Caco-2 (cell line): ENCODE data around the gene ALDH9A1. TPM values are rescaled to one million over a fixed set of nuclear protein-coding genes. Genes with fewer than 3 reads are reported as not detected.
"Not testable (repeated sequence)": the region's sequence is repeated elsewhere in the genome, so short reads cannot be mapped to it uniquely, and the experiment has no call there.

ENCODE experiments used
- Bru-seq: library from RNA; stranded (reverse); fragments of 400-500 nt; gene quantifications from one replicate; lab custom pipeline; 2021; lab: Mats Ljungman, UMichigan
- BruChase-seq, 2 experiments: library from RNA; stranded (reverse); fragments of 400-500 nt; gene quantifications; one replicate each; lab custom pipeline; 2021; lab: Mats Ljungman, UMichigan
- BruUV-seq: library from RNA; stranded (reverse); fragments of 400-500 nt; replicated peaks from 2 replicates; lab custom pipeline; 2021; lab: Mats Ljungman, UMichigan
- CTCF ChIA-PET: fragments of 300-600 bp; sonication (Branson Sonifier 250); formaldehyde crosslinking; loops from one replicate; lab custom pipeline; 2022; ENCODE audit warnings: antibody characterized with exemption; lab: Charles Lee
- POLR2A ChIA-PET: fragments of 300-600 bp; sonication (Branson Sonifier 250); formaldehyde crosslinking; loops from one replicate; lab custom pipeline; 2022; ENCODE audit warnings: antibody characterized with exemption; lab: Charles Lee
- DNase-seq, 2 experiments: peaks; one replicate each; pipeline versions ENCODE4 v3.0.0 to v3.0.0-alpha.2; 2020 to 2022
- H3K27me3 ChIP-seq: replicated peaks from 2 replicates; pipeline ENCODE4 v1.6.0; 2011; ENCODE audit warnings: low read length; ENCODE audit not compliant: control insufficient read depth, insufficient read depth
- H3K36me3 ChIP-seq: 2 replicates; pipeline ENCODE4 v1.5.1; 2011; ENCODE audit warnings: low read length; ENCODE audit not compliant: control insufficient read depth, insufficient read depth
- H3K4me1 ChIP-seq: fragments of 250-450 bp; sonication (Bioruptor Pico); 2 replicates; pipeline ENCODE4 v1.5.1; 2020; ENCODE audit warnings: mild to moderate bottlenecking
- H3K4me3 ChIP-seq: 2 replicates; pipeline ENCODE4 v1.5.1; 2011; ENCODE audit warnings: low read depth, mild to moderate bottlenecking, control low read depth, low read length
- H3K9me3 ChIP-seq: fragments of 250-450 bp; sonication (Bioruptor Pico); 2 replicates; pipeline ENCODE4 v1.5.1; 2020; ENCODE audit warnings: mild to moderate bottlenecking, moderate library complexity
- H3K27ac Mint-ChIP-seq: one replicate; pipeline ENCODE4 v1.8.0; 2022; ENCODE audit warnings: mixed read lengths; ENCODE audit not compliant: unreplicated experiment
- H3K27me3 Mint-ChIP-seq: one replicate; pipeline ENCODE4 v1.8.0; 2022; ENCODE audit warnings: mixed read lengths; ENCODE audit not compliant: insufficient read depth, unreplicated experiment
- H3K36me3 Mint-ChIP-seq: one replicate; pipeline ENCODE4 v1.8.0; 2022; ENCODE audit warnings: mild to moderate bottlenecking, mixed read lengths; ENCODE audit not compliant: insufficient read depth, unreplicated experiment
- H3K4me1 Mint-ChIP-seq: one replicate; pipeline ENCODE4 v1.8.0; 2022; ENCODE audit warnings: low read depth, mixed read lengths; ENCODE audit not compliant: unreplicated experiment
- H3K4me3 Mint-ChIP-seq: one replicate; pipeline ENCODE4 v1.8.0; 2022; ENCODE audit warnings: mild to moderate bottlenecking, moderate library complexity, mixed read lengths; ENCODE audit not compliant: unreplicated experiment
- H3K9me3 Mint-ChIP-seq: one replicate; pipeline ENCODE4 v1.8.0; 2022; ENCODE audit warnings: mixed read lengths; ENCODE audit not compliant: unreplicated experiment
- intact Hi-C: fragments of 100-400 bp; cut with micrococcal nuclease; formaldehyde crosslinking; loops from one replicate; pipeline ENCODE4 v1.10.0; 2022; ENCODE audit not compliant: unreplicated experiment
- long read RNA-seq: library from polyadenylated mRNA; stranded (forward); transcript quantifications from one replicate; pipeline ENCODE4 v2.0.0, GENCODE V29; 2022
- total RNA-seq: library from RNA; stranded (reverse); gene quantifications from 2 replicates; pipeline ENCODE4 v1.2.3, GENCODE V29; 2022
- TF ChIP-seq, protein P1 (sequence below), 2 experiments: fragments of 200-600 bp in 1 of 2; IDR thresholded peaks; 1 replicate in 1 of 2; 2 replicates in 1 of 2; pipeline versions ENCODE4 v1.5.1 to v1.8.0; 2011 to 2022; ENCODE audit warnings: antibody characterized with exemption in 1 of 2, control low read depth in 1 of 2, inconsistent platforms in 1 of 2, low read depth in 1 of 2, low read length in 1 of 2, mild to moderate bottlenecking in 1 of 2, moderate library complexity in 1 of 2; ENCODE audit not compliant: insufficient read depth in 1 of 2, severe bottlenecking in 1 of 2, unreplicated experiment in 1 of 2

The ALDH9A1 gene
- total RNA-seq (28.4 and 33.9 TPM in 2 replicates), Bru-seq, nascent RNA (percentile 70 among the genes with signal in this experiment), BruChase-seq, experiment 1, labeled RNA remaining after a 2-hour chase (percentile 65 among the genes with signal in this experiment), BruChase-seq, experiment 2, labeled RNA remaining after a 6-hour chase (percentile 77 among the genes with signal in this experiment)
- long read RNA-seq, transcript ALDH9A1-201 (11 exons, 2,696 nt) = major isoform, 65 of 70 reads
- long read RNA-seq, partial matches to known transcripts = 2 of 70 reads
- long read RNA-seq, other reads (novel, unspliced or antisense) = 2 of 70 reads

DNA sequence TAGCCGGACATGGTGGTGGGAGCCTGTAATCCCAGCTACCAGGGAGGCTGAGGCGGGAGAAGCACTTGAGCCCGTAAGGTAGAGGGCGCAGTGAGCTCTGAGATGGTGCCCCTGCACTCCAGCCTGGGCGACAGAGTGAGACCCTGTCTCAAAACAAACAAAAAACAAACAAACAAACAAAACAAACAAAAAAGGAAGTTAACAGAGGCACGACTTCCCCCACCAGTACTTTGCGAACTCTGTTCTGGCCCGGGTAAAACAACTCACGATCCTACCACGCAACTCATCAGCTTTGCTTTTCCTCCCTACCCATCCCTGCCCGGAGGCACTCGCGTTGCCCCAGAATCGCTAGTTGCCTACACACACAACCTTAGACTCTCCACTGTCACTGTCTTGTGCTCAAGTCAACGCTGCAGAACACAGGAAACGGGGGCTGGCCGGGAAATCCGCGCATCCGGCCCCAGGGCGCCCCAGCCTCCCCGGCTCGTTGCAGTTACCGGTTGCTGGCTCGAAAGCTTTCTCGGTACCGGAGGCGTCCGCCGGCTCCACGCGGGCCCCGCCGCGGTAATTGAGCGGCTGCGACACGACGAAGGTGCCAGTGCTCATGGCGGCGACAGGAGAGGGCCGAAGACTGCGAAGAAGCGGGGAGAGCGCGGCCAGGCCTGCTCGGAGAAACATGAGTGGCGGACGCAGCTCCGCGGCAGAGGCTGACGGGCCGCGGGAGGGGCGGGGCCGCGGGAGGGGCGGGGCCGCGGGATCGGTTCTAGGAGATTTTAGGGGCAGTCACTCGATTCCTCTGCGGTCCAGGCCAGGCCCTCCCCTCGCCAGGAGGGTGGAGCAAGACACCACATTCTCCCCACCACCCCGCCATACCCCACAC lies at the start of gene ALDH9A1:
Gene ALDH9A1, minus strand, starts transcription at position 682 of the 880 bp plus-strand sequence. Its CDS starts 4 bp downstream, at position 678.
- POLR2A ChIA-PET = interaction anchor here (0.5 to 0.6 kb wide), 4 partner anchors 52 to 1540 kb away, joined by 3 to 10 read pairs (median 4); no protein-coding TSS in a partner anchor
- intact Hi-C loops = loop anchor here (1.0 to 2.0 kb wide), 3 partner anchors 67 to 97 kb away; partner anchors contain the start of genes MGST3 and TMCO1
- BruUV-seq = no TSS peak
- peaks cover 10% of the 10 kb centered on the region; the same call in 1 of the 2 replicates for H3K4me1 ChIP-seq
- H3K9me3 Mint-ChIP-seq = no peaks in the 10 kb centered on the region
- peak within 1 kb of the TSS; percentile 99 for H3K4me3 Mint-ChIP-seq
- peaks cover 10% of the 10 kb centered on the region for H3K4me1 Mint-ChIP-seq
- peak; percentile 89 to 90 for DNase-seq
- CTCF ChIA-PET = interaction anchor here (0.6 to 1.6 kb wide), 9 partner anchors 11 to 227 kb away, joined by 3 to 11 read pairs (median 5); partner anchors contain the start of gene MGST3
- H3K36me3 Mint-ChIP-seq = no peaks in the 10 kb centered on the region
- H3K27me3 ChIP-seq = no peaks in the 10 kb centered on the region
- TF ChIP-seq, protein P1, sequence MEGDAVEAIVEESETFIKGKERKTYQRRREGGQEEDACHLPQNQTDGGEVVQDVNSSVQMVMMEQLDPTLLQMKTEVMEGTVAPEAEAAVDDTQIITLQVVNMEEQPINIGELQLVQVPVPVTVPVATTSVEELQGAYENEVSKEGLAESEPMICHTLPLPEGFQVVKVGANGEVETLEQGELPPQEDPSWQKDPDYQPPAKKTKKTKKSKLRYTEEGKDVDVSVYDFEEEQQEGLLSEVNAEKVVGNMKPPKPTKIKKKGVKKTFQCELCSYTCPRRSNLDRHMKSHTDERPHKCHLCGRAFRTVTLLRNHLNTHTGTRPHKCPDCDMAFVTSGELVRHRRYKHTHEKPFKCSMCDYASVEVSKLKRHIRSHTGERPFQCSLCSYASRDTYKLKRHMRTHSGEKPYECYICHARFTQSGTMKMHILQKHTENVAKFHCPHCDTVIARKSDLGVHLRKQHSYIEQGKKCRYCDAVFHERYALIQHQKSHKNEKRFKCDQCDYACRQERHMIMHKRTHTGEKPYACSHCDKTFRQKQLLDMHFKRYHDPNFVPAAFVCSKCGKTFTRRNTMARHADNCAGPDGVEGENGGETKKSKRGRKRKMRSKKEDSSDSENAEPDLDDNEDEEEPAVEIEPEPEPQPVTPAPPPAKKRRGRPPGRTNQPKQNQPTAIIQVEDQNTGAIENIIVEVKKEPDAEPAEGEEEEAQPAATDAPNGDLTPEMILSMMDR (IDR thresholded peaks at IDR 0.05; ENCODE audit: insufficient read depth in 1 of 2, low read depth in 1 of 2, low read length in 1 of 2, severe bottlenecking in 1 of 2, unreplicated experiment in 1 of 2) = peak; percentile 23 to 37
- peaks cover 3% of the 10 kb centered on the region for H3K27me3 Mint-ChIP-seq
- peak within 1 kb of the TSS; percentile 77 for H3K4me3 ChIP-seq
- H3K36me3 ChIP-seq = no peaks in the 10 kb centered on the region
- no peaks in the 10 kb centered on the region for H3K9me3 ChIP-seq
- peak within 1 kb of the TSS; percentile 94 for H3K27ac Mint-ChIP-seq

GRCh38 chr1:165747632-165748447 lies 49.5 kb upstream of the ALDH9A1 start:
- no peak overlapping the region for H3K4me3 ChIP-seq
- H3K27me3 ChIP-seq = no peaks in the 10 kb centered on the region
- Mint-ChIP-seq H3K4me1 (peaks cover 20% of the 10 kb centered on the region), H3K4me3 (no peak overlapping the region), H3K27ac (no peak overlapping the region), H3K9me3 (no peaks in the 10 kb centered on the region), H3K27me3 (no peaks in the 10 kb centered on the region), H3K36me3 (peaks cover 42% of the 10 kb centered on the region)
- no TSS peak for BruUV-seq
- H3K4me1 ChIP-seq = 0 out of 2 replicates have a peak, but pooled peaks cover 10% of the 10 kb centered on the region
- H3K9me3 ChIP-seq = no peaks in the 10 kb centered on the region
- POLR2A ChIA-PET = interaction anchor here (1.0 kb wide), 1 partner anchor 21 kb away, joined by 3 read pairs; no protein-coding TSS in a partner anchor
- peak; percentile 12 to 46 for DNase-seq
- H3K36me3 ChIP-seq = no peaks in the 10 kb centered on the region
- intact Hi-C loops = loop anchor here (2.0 kb wide), 1 partner anchor 29 kb away; no protein-coding TSS in a partner anchor
- TF ChIP-seq, protein P1 (IDR thresholded peaks at IDR 0.05; ENCODE audit: insufficient read depth in 1 of 2, low read depth in 1 of 2, low read length in 1 of 2, severe bottlenecking in 1 of 2, unreplicated experiment in 1 of 2) = no peak
- CTCF ChIA-PET = interaction anchor here (0.7 kb wide), 1 partner anchor 743 kb away, joined by 4 read pairs; no protein-coding TSS in a partner anchor

GRCh38 chr1:165744913-165745312 lies 46.6 kb upstream of the ALDH9A1 start:
- H3K4me3 ChIP-seq, H3K9me3 Mint-ChIP-seq, DNase-seq, BruUV-seq, H3K27me3 Mint-ChIP-seq, H3K9me3 ChIP-seq, H3K36me3 ChIP-seq, H3K4me3 Mint-ChIP-seq, intact Hi-C loops, H3K4me1 ChIP-seq, H3K27ac Mint-ChIP-seq, H3K27me3 ChIP-seq, POLR2A ChIA-PET, CTCF ChIA-PET: not testable (repeated sequence)
- Mint-ChIP-seq H3K36me3 (peaks cover 60% of the 10 kb centered on the region), H3K4me1 (peaks cover 20% of the 10 kb centered on the region)
